GM23248 (cell line): Measurements from ENCODE around the gene CCDC27. TPM values are rescaled to one million over a fixed set of nuclear protein-coding genes. Genes with fewer than 3 reads are reported as not detected.
"Not testable (repeated sequence)": the region's sequence is repeated elsewhere in the genome, so short reads cannot be mapped to it uniquely, and the experiment has no call there.

Source experiments
- DNase-seq: peaks from one replicate; pipeline ENCODE4 v3.0.0-alpha.2; 2015
- H2AFZ ChIP-seq: fragments of 200-600 bp; sonication (generic); 2 replicates; pipeline ENCODE4 v1.6.1; 2016; ENCODE audit warnings: antibody characterized with exemption
- H3F3A ChIP-seq: fragments of 200-600 bp; sonication (generic); 2 replicates; pipeline ENCODE4 v1.6.1; 2016; ENCODE audit warnings: mild to moderate bottlenecking, antibody characterized with exemption, mixed run types; ENCODE audit not compliant: insufficient read depth
- H3K27ac ChIP-seq: fragments of 200-600 bp; sonication (generic); 2 replicates; pipeline ENCODE4 v1.5.1; 2016; ENCODE audit warnings: mild to moderate bottlenecking
- H3K27me3 ChIP-seq: fragments of 200-600 bp; sonication (generic); replicated peaks from 2 replicates; pipeline ENCODE4 v1.6.1; 2016; ENCODE audit warnings: mild to moderate bottlenecking; ENCODE audit not compliant: insufficient read depth
- H3K36me3 ChIP-seq: fragments of 200-600 bp; sonication (generic); 2 replicates; pipeline ENCODE4 v1.6.1; 2016; ENCODE audit warnings: low read depth, mild to moderate bottlenecking
- H3K4me1 ChIP-seq: fragments of 200-600 bp; sonication (generic); 2 replicates; pipeline ENCODE4 v1.6.1; 2016; ENCODE audit warnings: mild to moderate bottlenecking; ENCODE audit not compliant: insufficient read depth
- H3K4me2 ChIP-seq: fragments of 200-600 bp; sonication (generic); one replicate; pipeline ENCODE4 v1.6.1; 2016; ENCODE audit warnings: mild to moderate bottlenecking; ENCODE audit not compliant: unreplicated experiment
- H3K4me3 ChIP-seq: fragments of 200-600 bp; sonication (generic); 2 replicates; pipeline ENCODE4 v1.5.1; 2016; ENCODE audit warnings: mild to moderate bottlenecking
- H3K79me2 ChIP-seq: fragments of 200-600 bp; sonication (generic); 2 replicates; pipeline ENCODE4 v1.6.1; 2016; ENCODE audit warnings: mild to moderate bottlenecking; ENCODE audit not compliant: insufficient read depth
- H3K9ac ChIP-seq: fragments of 200-600 bp; sonication (generic); 2 replicates; pipeline ENCODE4 v1.6.1; 2016; ENCODE audit warnings: mild to moderate bottlenecking
- H3K9me2 ChIP-seq: fragments of 200-600 bp; sonication (generic); 2 replicates; pipeline ENCODE4 v1.6.1; 2016; ENCODE audit warnings: mixed run types, mild to moderate bottlenecking, moderate library complexity; ENCODE audit not compliant: insufficient read depth
- H3K9me3 ChIP-seq: fragments of 200-600 bp; sonication (generic); one replicate; pipeline ENCODE4 v1.6.1; 2017; ENCODE audit warnings: low read depth
- H4K20me1 ChIP-seq: fragments of 200-600 bp; sonication (generic); 2 replicates; pipeline ENCODE4 v1.6.0; 2016; ENCODE audit not compliant: insufficient read depth
- EZH2 ChIP-seq: fragments of 200-600 bp; sonication (generic); IDR thresholded peaks from 2 replicates; pipeline ENCODE4 v1.6.1; 2018; ENCODE audit warnings: antibody characterized with exemption, mild to moderate bottlenecking; ENCODE audit not compliant: insufficient read depth, poor library complexity, severe bottlenecking
- EZH2phosphoT487 ChIP-seq: fragments of 200-600 bp; sonication (generic); IDR thresholded peaks from 2 replicates; pipeline ENCODE4 v1.6.1; 2018; ENCODE audit warnings: antibody characterized with exemption, moderate library complexity, mild to moderate bottlenecking, low read depth; ENCODE audit not compliant: insufficient read depth
- WGBS, 2 experiments: methylation state at CpG; one replicate each; pipeline ENCODE4 v1.1.6; 2015 to 2017; ENCODE audit warnings: low lambda C conversion rate in 2 of 2, low coverage in 1 of 2; ENCODE audit errors: missing lambda C conversion rate in 2 of 2; 5-methylcytosine and 5-hydroxymethylcytosine counted together
- in situ Hi-C: fragments of 300-500 bp; cut with MboI; formaldehyde crosslinking; loops from 2 replicates; pipeline ENCODE4 v1.15.0; 2020
- polyA plus RNA-seq: library from polyadenylated mRNA; unstranded; fragments of >200 nt; fragmentation: Nextera tagmentation; extraction: Ambion mirVana; gene quantifications from 2 replicates; pipeline ENCODE4 v1.2.1, GENCODE V29; 2016
- total RNA-seq: library from RNA; depleted of rRNA; stranded (reverse); fragments of >200 nt; shearing (Covaris generic); gene quantifications from 2 replicates; pipeline ENCODE4 v1.2.3, GENCODE V29; 2014

The CCDC27 gene
- total and polyA plus RNA-seq, 2 experiments from 2014 or later, result not detected

DNA sequence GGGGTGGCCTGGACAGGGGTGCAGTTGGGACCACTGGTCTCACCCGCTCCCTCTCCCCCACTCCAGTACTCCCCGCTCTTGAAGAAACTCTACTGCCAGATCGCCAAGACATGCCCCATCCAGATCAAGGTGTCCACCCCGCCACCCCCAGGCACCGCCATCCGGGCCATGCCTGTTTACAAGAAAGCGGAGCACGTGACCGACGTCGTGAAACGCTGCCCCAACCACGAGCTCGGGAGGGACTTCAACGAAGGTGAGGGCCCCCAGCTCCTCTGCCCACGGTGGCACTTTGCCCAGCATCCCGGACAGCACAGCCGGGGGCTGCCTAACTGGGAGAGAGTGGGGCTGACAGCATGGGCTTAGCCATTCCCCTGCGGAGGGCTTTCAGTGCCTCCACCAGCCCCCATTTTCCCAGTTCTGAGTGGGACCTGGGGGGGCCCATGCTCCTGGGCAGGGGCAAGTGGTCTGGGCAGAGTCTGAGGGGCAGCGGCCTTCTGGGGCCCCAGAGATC, 30.2 kb upstream of the CCDC27 start:
- no peaks in the 10 kb centered on the region for H3K4me1 ChIP-seq
- no peaks in the 10 kb centered on the region for H3F3A ChIP-seq
- H3K79me2 ChIP-seq, result no peaks in the 10 kb centered on the region
- 73 to 75% methylated on average over 18 to 20 of the region's 20 CpGs for WGBS, 2 experiments
- no peaks in the 10 kb centered on the region; the same call in 1 of the 2 replicates for H3K27me3 ChIP-seq
- no peak overlapping the region for H3K27ac ChIP-seq
- H3K4me2 ChIP-seq, result no peak overlapping the region
- H2AFZ ChIP-seq, result no peak overlapping the region
- H3K9ac ChIP-seq, result no peak overlapping the region
- no peak for TF ChIP-seq EZH2
- TF ChIP-seq EZH2phosphoT487, result no peak
- in situ Hi-C loops, result no loop called here
- DNase-seq, result no peak
- no peak overlapping the region for H3K4me3 ChIP-seq
- H3K9me2 ChIP-seq, result no peaks in the 10 kb centered on the region
- H3K9me3 ChIP-seq, result no peaks in the 10 kb centered on the region
- no peaks in the 10 kb centered on the region for H4K20me1 ChIP-seq
- no peaks in the 10 kb centered on the region for H3K36me3 ChIP-seq

DNA sequence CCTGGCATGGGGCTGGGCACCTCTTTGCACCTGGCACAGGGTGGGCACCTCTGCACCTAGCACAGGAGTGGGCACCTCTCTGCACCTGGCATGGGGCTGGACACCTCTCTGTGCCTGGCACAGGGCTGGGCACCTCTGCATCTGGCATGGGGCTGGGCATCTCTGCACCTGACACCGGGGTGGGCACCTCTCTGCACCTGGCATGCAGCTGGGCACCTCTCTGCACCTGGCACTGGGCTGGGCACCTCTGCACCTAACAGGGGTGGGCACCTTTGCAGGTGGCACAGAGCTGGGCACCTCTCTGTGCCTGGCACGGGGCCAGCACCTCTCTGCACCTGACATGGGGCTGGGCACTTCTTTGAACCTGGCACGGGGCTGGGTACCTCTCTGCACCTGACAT, 29.4 kb upstream of the CCDC27 start:
- TF ChIP-seq EZH2phosphoT487 (no peak), EZH2 (no peak)
- WGBS, 2 experiments, result 56 to 67% methylated on average over 3 of the region's 3 CpGs
- DNase-seq, result no peak

DNA sequence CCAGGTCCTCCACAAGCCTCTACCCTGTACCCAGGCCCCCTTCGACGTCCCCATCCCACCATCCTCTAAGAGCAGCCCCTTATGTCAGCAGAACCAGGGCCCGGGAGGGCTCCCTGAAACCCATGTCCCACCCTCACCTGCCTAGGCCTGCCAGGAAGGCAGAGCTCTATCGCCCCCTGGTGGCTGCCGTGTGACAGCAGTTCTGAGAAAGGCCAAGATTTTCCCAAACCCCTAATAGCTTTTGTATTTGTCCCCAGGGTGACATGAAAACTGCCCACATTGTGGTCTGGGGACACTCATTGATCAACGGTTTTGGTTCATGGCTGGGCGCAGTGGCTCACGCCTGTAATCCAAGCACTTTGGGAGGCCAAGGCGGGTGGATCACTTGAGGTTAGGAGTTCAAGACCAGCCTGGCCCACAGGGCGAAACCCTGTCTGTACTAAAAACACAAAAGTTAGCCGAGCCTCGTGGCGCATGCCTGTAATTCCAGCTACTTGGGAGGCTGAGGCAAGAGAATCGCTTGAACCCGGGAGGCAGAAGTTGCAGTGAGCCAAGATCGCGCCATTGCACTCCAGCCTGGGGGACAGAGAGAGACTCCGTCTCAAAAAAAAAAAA, 27.7 kb upstream of the CCDC27 start:
- H2AFZ ChIP-seq, in situ Hi-C loops, H3K9me2 ChIP-seq, H3K79me2 ChIP-seq, H3K4me1 ChIP-seq, H3K9ac ChIP-seq, H3K36me3 ChIP-seq, H4K20me1 ChIP-seq, H3K27me3 ChIP-seq, H3K4me2 ChIP-seq, H3K9me3 ChIP-seq, H3K4me3 ChIP-seq, H3F3A ChIP-seq, H3K27ac ChIP-seq: not testable (repeated sequence)
- 25 to 28% methylated on average over 18 of the region's 18 CpGs for WGBS, 2 experiments
- peak; percentile 73 for DNase-seq

More for the DNA sequence above, 29.4 kb upstream of the CCDC27 start:
- no peak overlapping the region for H3K4me3 ChIP-seq
- no peaks in the 10 kb centered on the region for H3K9me3 ChIP-seq
- no peaks in the 10 kb centered on the region for H3K4me1 ChIP-seq
- no peaks in the 10 kb centered on the region for H3K9me2 ChIP-seq
- H3K4me2 ChIP-seq, result no peak overlapping the region
- H3F3A ChIP-seq, result no peaks in the 10 kb centered on the region
- H4K20me1 ChIP-seq, result no peaks in the 10 kb centered on the region
- H3K79me2 ChIP-seq, result no peaks in the 10 kb centered on the region
- H3K27me3 ChIP-seq, result no peaks in the 10 kb centered on the region; the same call in 1 of the 2 replicates
- no peaks in the 10 kb centered on the region for H3K36me3 ChIP-seq
- in situ Hi-C loops, result no loop called here
- no peak overlapping the region for H3K27ac ChIP-seq
- H2AFZ ChIP-seq, result no peak overlapping the region
- no peak overlapping the region for H3K9ac ChIP-seq

DNA sequence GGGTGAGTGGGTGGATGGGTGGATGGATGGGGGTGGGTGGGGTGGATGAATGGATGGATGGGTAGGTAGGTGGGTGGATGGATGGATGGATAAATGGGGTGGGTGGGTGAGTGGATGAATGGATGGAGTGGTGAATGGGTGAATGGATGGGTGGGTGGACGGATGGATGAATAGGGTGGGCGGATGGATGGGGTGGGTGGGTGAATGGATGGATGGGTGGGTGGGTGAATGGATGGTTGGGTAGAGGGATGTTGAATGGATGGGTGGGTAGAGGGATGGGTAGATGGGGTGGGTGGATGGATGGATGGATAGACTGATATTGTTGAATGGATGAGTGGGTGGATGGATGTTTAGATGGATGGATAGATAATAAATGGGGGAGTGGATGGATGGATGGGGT, 26.9 kb upstream of the CCDC27 start:
- WGBS, 2 experiments, result 68% methylated on average over 2 of the region's 2 CpGs; no CpG with 5 or more reads in 1 of the 2 experiments
- in situ Hi-C loops, result no loop called here

More for the DNA sequence above, 26.9 kb upstream of the CCDC27 start:
- no peak overlapping the region for H2AFZ ChIP-seq
- H3K4me3 ChIP-seq, result no peak overlapping the region
- DNase-seq, result no peak
- no peaks in the 10 kb centered on the region for H3K79me2 ChIP-seq
- H3K27me3 ChIP-seq, result no peaks in the 10 kb centered on the region; the same call in 1 of the 2 replicates
- no peaks in the 10 kb centered on the region for H3F3A ChIP-seq
- no peaks in the 10 kb centered on the region for H3K9me2 ChIP-seq
- H3K9ac ChIP-seq, result no peak overlapping the region
- no peak overlapping the region for H3K27ac ChIP-seq
- no peaks in the 10 kb centered on the region for H3K9me3 ChIP-seq
- no peaks in the 10 kb centered on the region for H3K36me3 ChIP-seq
- no peaks in the 10 kb centered on the region for H4K20me1 ChIP-seq
- H3K4me1 ChIP-seq, result no peaks in the 10 kb centered on the region
- TF ChIP-seq EZH2, result no peak
- H3K4me2 ChIP-seq, result no peak overlapping the region
